ENCODE results near the gene EVI5. TPM values are rescaled to one million over a fixed set of nuclear protein-coding genes. Genes with fewer than 3 reads are reported as not detected.

The EVI5 gene
- total RNA-seq, 1 donor from 2014 or later = 19.8 TPM

GRCh38 chr1:92792340-92792782 is 7.5 kb upstream of the EVI5 start:
- no peaks in the 10 kb centered on the region for H3K27me3 ChIP-seq
- H3K4me1 ChIP-seq = no peaks in the 10 kb centered on the region
- intact Hi-C loops (cut with DNase I) = no loop called here
- no peak overlapping the region for H3K27ac ChIP-seq
- no peaks in the 10 kb centered on the region for H3K9me3 ChIP-seq
- no peak for DNase-seq (ENCODE audit: low spot score in 2 of 2)
- no peak for TF ChIP-seq CTCF (IDR thresholded peaks at IDR 0.05)
- no peak overlapping the region for H3K4me3 ChIP-seq
- no peaks in the 10 kb centered on the region for H3K36me3 ChIP-seq

GRCh38 chr1:92791487-92792066 is 6.7 kb upstream of the EVI5 start:
- intact Hi-C loops (cut with DNase I) = no loop called here
- Histone ChIP-seq H3K27ac (no peak overlapping the region), H3K36me3 (no peaks in the 10 kb centered on the region), H3K4me1 (peaks cover 0 to under 1% of the 10 kb centered on the region in 2 donors), H3K9me3 (no peaks in the 10 kb centered on the region), H3K4me3 (no peak overlapping the region), H3K27me3 (no peaks in the 10 kb centered on the region)
- TF ChIP-seq CTCF (IDR thresholded peaks at IDR 0.05) = no peak
- DNase-seq (ENCODE audit: low spot score in 2 of 2) = no peak

- no peak for TF ChIP-seq CTCF (IDR thresholded peaks at IDR 0.05)
- intact Hi-C loops (cut with DNase I) = no loop called here
- no peaks in the 10 kb centered on the region for H3K27me3 ChIP-seq
Observed at GRCh38 chr1:92790867-92791266, 6.0 kb upstream of the EVI5 start.

GRCh38 chr1:92790081-92790480 is 5.2 kb upstream of the EVI5 start:
- intact Hi-C loops (cut with DNase I) = no loop called here
- Histone ChIP-seq H3K9me3 (no peaks in the 10 kb centered on the region), H3K36me3 (no peaks in the 10 kb centered on the region), H3K4me1 (peaks cover 0 to 6% of the 10 kb centered on the region in 2 donors), H3K27me3 (no peaks in the 10 kb centered on the region), H3K27ac (no peak overlapping the region), H3K4me3 (no peak overlapping the region)
- no peak for DNase-seq (ENCODE audit: low spot score in 2 of 2)
- TF ChIP-seq CTCF (IDR thresholded peaks at IDR 0.05) = no peak

More at GRCh38 chr1:92790867-92791266, 6.0 kb upstream of the EVI5 start:
- no peak for DNase-seq (ENCODE audit: low spot score in 2 of 2)
- Histone ChIP-seq H3K27ac (no peak overlapping the region), H3K36me3 (no peaks in the 10 kb centered on the region), H3K9me3 (no peaks in the 10 kb centered on the region), H3K4me1 (peaks cover 0 to 5% of the 10 kb centered on the region in 2 donors), H3K4me3 (no peak overlapping the region)

- H3K9me3 ChIP-seq = no peaks in the 10 kb centered on the region
- H3K4me3 ChIP-seq = peak overlapping the region; percentile 74 to 100
- intact Hi-C loops (cut with DNase I) = no loop called here
- DNase-seq (ENCODE audit: low spot score in 2 of 2) = no peak
- TF ChIP-seq CTCF (IDR thresholded peaks at IDR 0.05) = no peak
- H3K36me3 ChIP-seq = no peaks in the 10 kb centered on the region
- peaks cover 0 to 13% of the 10 kb centered on the region in 2 donors for H3K4me1 ChIP-seq
- no peaks in the 10 kb centered on the region for H3K27me3 ChIP-seq
- peak overlapping the region; percentile 90 to 100 for H3K27ac ChIP-seq
Observed at GRCh38 chr1:92786111-92786901, 1.4 kb upstream of the EVI5 start.
